GM08714 (cell line): ENCODE measurements around the gene C1orf174.

Source experiments
- H3K4me3 ChIP-seq: fragments of 200-500 bp; sonication (Bioruptor generic); 2 replicates; pipeline ENCODE4 v1.5.1; 2014; ENCODE audit warnings: mild to moderate bottlenecking, low read length, inconsistent platforms
- ZNF274 ChIP-seq: IDR thresholded peaks from 2 replicates; pipeline ENCODE4 v1.6.1; 2012; ENCODE audit warnings: mild to moderate bottlenecking, low read depth, low read length

C1orf174 gene

GRCh38 chr1:3899754-3900149, 320 bp downstream of the C1orf174 start:
- H3K4me3 ChIP-seq: peak overlapping the region; percentile 85
- TF ChIP-seq ZNF274: no peak

GRCh38 chr1:3898994-3899753, 898 bp downstream of the C1orf174 start:
- no peak for TF ChIP-seq ZNF274
- H3K4me3 ChIP-seq: peak overlapping the region; percentile 85

- no peak overlapping the region for H3K4me3 ChIP-seq
- TF ChIP-seq ZNF274: no peak
Measured at GRCh38 chr1:3898475-3898735, 1.7 kb downstream of the C1orf174 start.

- TF ChIP-seq ZNF274: no peak
- no peak overlapping the region for H3K4me3 ChIP-seq
Measured at GRCh38 chr1:3896396-3897000, 3.6 kb downstream of the C1orf174 start.

- no peak for TF ChIP-seq ZNF274
- H3K4me3 ChIP-seq: no peak overlapping the region
Measured at GRCh38 chr1:3895951-3896325, 4.1 kb downstream of the C1orf174 start.

GRCh38 chr1:3895279-3895950, 4.7 kb downstream of the C1orf174 start:
- no peak for TF ChIP-seq ZNF274
- no peak overlapping the region for H3K4me3 ChIP-seq

GRCh38 chr1:3894626-3895278, 5.3 kb downstream of the C1orf174 start:
- no peak for TF ChIP-seq ZNF274
- no peak overlapping the region for H3K4me3 ChIP-seq

- no peak overlapping the region for H3K4me3 ChIP-seq
- no peak for TF ChIP-seq ZNF274
Measured at GRCh38 chr1:3893190-3893589, 6.9 kb downstream of the C1orf174 start.

GRCh38 chr1:3892748-3893147, 7.3 kb downstream of the C1orf174 start:
- no peak for TF ChIP-seq ZNF274
- no peak overlapping the region for H3K4me3 ChIP-seq

- TF ChIP-seq ZNF274: no peak
- no peak overlapping the region for H3K4me3 ChIP-seq
Measured at GRCh38 chr1:3891329-3891865, 8.7 kb downstream of the C1orf174 start.

- no peak overlapping the region for H3K4me3 ChIP-seq
- no peak for TF ChIP-seq ZNF274
Measured at GRCh38 chr1:3890389-3891328, 9.4 kb downstream of the C1orf174 start.

GRCh38 chr1:3889936-3890335, 10.1 kb downstream of the C1orf174 start:
- TF ChIP-seq ZNF274: no peak
- H3K4me3 ChIP-seq: no peak overlapping the region

- no peak for TF ChIP-seq ZNF274
- H3K4me3 ChIP-seq: no peak overlapping the region
Measured at GRCh38 chr1:3888301-3888700, 11.8 kb downstream of the C1orf174 start.
